A549 (cell line): Measurements from ENCODE around the gene NOXA1. TPM values are rescaled to one million over a fixed set of nuclear protein-coding genes. Genes with fewer than 3 reads are reported as not detected.

Experiments
- ATAC-seq, 2 experiments: fragments of 200-7000 bp in 1 of 2; fragments of >200 bp in 1 of 2; cut with Nextera tagmentation in 1 of 2; cut with Tn5 transposase in 1 of 2; 3 replicates each; pipeline versions ENCODE4 v1.8.0 to v1.9.1; 2018 to 2020; ENCODE audit warnings: mild to moderate bottlenecking in 1 of 2, moderate library complexity in 1 of 2
- CTCF ChIA-PET: fragments of 300-600 bp; sonication (Branson Sonifier 250); formaldehyde crosslinking; extraction: SDS; loops from one replicate; lab custom pipeline; 2021; ENCODE audit warnings: antibody characterized with exemption, inconsistent platforms; lab: Yijun Ruan, JAX
- POLR2A ChIA-PET: fragments of 350-600 bp; formaldehyde crosslinking; extraction: SDS; loops from one replicate; lab custom pipeline; 2021; ENCODE audit warnings: antibody characterized with exemption, inconsistent platforms; lab: Yijun Ruan, JAX
- DNase-seq, 2 experiments: peaks; one replicate each; pipeline versions ENCODE4 v3.0.0 to v3.0.0-alpha.2; 2011 to 2016; ENCODE audit warnings: low read depth in 1 of 2, low spot score in 1 of 2
- FAIRE-seq: peaks from 2 replicates; lab custom pipeline; 2011; peaks lifted over from hg19 to GRCh38; lab: Jason Lieb, UNC
- H3K27ac ChIP-seq, 2 experiments: fragments of >200 bp; sonication (Bioruptor Twin); formaldehyde crosslinking; 3 replicates each; pipeline ENCODE4 v1.5.1; 2016 to 2017
- H3K4me1 ChIP-seq: fragments of >200 bp; sonication (Bioruptor Twin); formaldehyde crosslinking; 3 replicates; pipeline ENCODE4 v1.6.1; 2016
- H3K4me2 ChIP-seq: fragments of >200 bp; sonication (Bioruptor Twin); formaldehyde crosslinking; 3 replicates; pipeline ENCODE4 v1.6.1; 2016
- H3K4me3 ChIP-seq: fragments of >200 bp; sonication (Bioruptor Twin); formaldehyde crosslinking; 3 replicates; pipeline ENCODE4 v1.5.1; 2016
- H3K9me3 ChIP-seq: fragments of >200 bp; sonication (Bioruptor Twin); formaldehyde crosslinking; 3 replicates; pipeline ENCODE4 v1.6.1; 2016
- BCL3 ChIP-seq: fragments of >200 bp; sonication (Bioruptor Twin); formaldehyde crosslinking; IDR thresholded peaks from 3 replicates; pipeline ENCODE4 v1.6.1; 2016
- BHLHE40 ChIP-seq: IDR thresholded peaks from 2 replicates; pipeline ENCODE4 v1.6.1; 2012; ENCODE audit warnings: low read depth, low read length, inconsistent platforms
- CBX8 ChIP-seq: fragments of 200-600 bp; sonication (generic); IDR thresholded peaks from 2 replicates; pipeline ENCODE4 v1.6.1; 2016
- CEBPB ChIP-seq, 2 experiments: fragments of >200 bp in 1 of 2; sonication (Bioruptor Twin) in 1 of 2; formaldehyde crosslinking in 1 of 2; IDR thresholded peaks; 2 replicates each; pipeline ENCODE4 v1.6.1; 2012 to 2016
- CHD2 ChIP-seq: fragments of 150-350 bp; IDR thresholded peaks from 2 replicates; pipeline ENCODE4 v1.6.1; 2014; ENCODE audit warnings: low read length; ENCODE audit not compliant: partially characterized antibody
- CTCF ChIP-seq: fragments of >200 bp; sonication (Bioruptor Twin); formaldehyde crosslinking; IDR thresholded peaks from 3 replicates; pipeline ENCODE4 v1.5.1; 2016
- E2F6 ChIP-seq: IDR thresholded peaks from 2 replicates; pipeline ENCODE4 v1.6.1; 2012; ENCODE audit warnings: low read depth, borderline replicate concordance
- EP300 ChIP-seq, 2 experiments: fragments of >200 bp; sonication (Bioruptor Twin); formaldehyde crosslinking; IDR thresholded peaks; 2 replicates in 1 of 2; 3 replicates in 1 of 2; pipeline ENCODE4 v1.6.1; 2016 to 2017
- ESRRA ChIP-seq: fragments of 150-350 bp; IDR thresholded peaks from 2 replicates; pipeline ENCODE4 v1.6.1; 2014; ENCODE audit warnings: mild to moderate bottlenecking, low read length, borderline replicate concordance
- FOSL2 ChIP-seq, 2 experiments: fragments of 450-650 bp in 1 of 2; fragments of >200 bp in 1 of 2; sonication (Bioruptor Twin) in 1 of 2; formaldehyde crosslinking; IDR thresholded peaks; 2 replicates each; pipeline versions ENCODE4 v1.5.0 to v1.6.1; 2016 to 2020; ENCODE audit warnings: mild to moderate bottlenecking in 1 of 2, moderate library complexity in 1 of 2
- GATA3 ChIP-seq: IDR thresholded peaks from 2 replicates; pipeline ENCODE4 v1.6.1; 2012; ENCODE audit warnings: borderline replicate concordance
- HOXB13 ChIP-seq: fragments of 250-450 bp; sonication (Bioruptor Pico); IDR thresholded peaks from 2 replicates; pipeline ENCODE4 v1.5.0; 2020; ENCODE audit warnings: low read depth, mild to moderate bottlenecking, moderate library complexity
- JUN ChIP-seq, 2 experiments: fragments of >200 bp; sonication (Bioruptor Twin); formaldehyde crosslinking; IDR thresholded peaks; 2 replicates in 1 of 2; 3 replicates in 1 of 2; pipeline ENCODE4 v1.6.1; 2016 to 2017
- JUNB ChIP-seq: fragments of >200 bp; sonication (Bioruptor Twin); formaldehyde crosslinking; IDR thresholded peaks from 2 replicates; pipeline ENCODE4 v1.6.1; 2016
- MAX ChIP-seq: IDR thresholded peaks from 2 replicates; pipeline ENCODE4 v1.6.1; 2012
- MYC ChIP-seq: IDR thresholded peaks from 2 replicates; pipeline ENCODE4 v1.6.1; 2012; ENCODE audit warnings: mild to moderate bottlenecking, inconsistent platforms, low read length, improper control_type of control experiment, borderline replicate concordance
- NFE2L2 ChIP-seq: fragments of 150-350 bp; conservative IDR thresholded peaks from 2 replicates; pipeline ENCODE4 v1.6.1; 2014; ENCODE audit warnings: low read length
- NR3C1 ChIP-seq: fragments of >200 bp; sonication (Bioruptor Twin); formaldehyde crosslinking; IDR thresholded peaks from 3 replicates; pipeline ENCODE4 v1.6.1; 2017
- POLR2AphosphoS2 ChIP-seq: conservative IDR thresholded peaks from 2 replicates; pipeline ENCODE4 v1.6.1; 2012; ENCODE audit warnings: low read length, improper control_type of control experiment, inconsistent platforms
- RAD21 ChIP-seq, 2 experiments: fragments of >200 bp in 1 of 2; sonication (Bioruptor Twin) in 1 of 2; formaldehyde crosslinking in 1 of 2; IDR thresholded peaks in 1 of 2; conservative IDR thresholded peaks in 1 of 2; 2 replicates in 1 of 2; 3 replicates in 1 of 2; pipeline ENCODE4 v1.6.1; 2012 to 2018; ENCODE audit warnings: inconsistent platforms in 1 of 2
- RFX5 ChIP-seq: fragments of 450-650 bp; IDR thresholded peaks from 2 replicates; pipeline ENCODE4 v1.7.1; 2014; ENCODE audit warnings: antibody characterized with exemption, mild to moderate bottlenecking, moderate library complexity
- RNF2 ChIP-seq: fragments of 200-600 bp; sonication (generic); IDR thresholded peaks from 2 replicates; pipeline ENCODE4 v1.6.1; 2016; ENCODE audit warnings: low read depth, mild to moderate bottlenecking, antibody characterized with exemption, moderate library complexity, borderline replicate concordance
- SMC3 ChIP-seq: fragments of >200 bp; sonication (Bioruptor Twin); formaldehyde crosslinking; IDR thresholded peaks from 3 replicates; pipeline ENCODE4 v1.6.1; 2018; ENCODE audit warnings: inconsistent platforms
- SREBF2 ChIP-seq: fragments of 450-650 bp; IDR thresholded peaks from 2 replicates; pipeline ENCODE4 v1.6.1; 2014; ENCODE audit warnings: mild to moderate bottlenecking, moderate library complexity
- WGBS: methylation state at CpG from one replicate; pipeline ENCODE4 v1.1.6; 2017; ENCODE audit errors: missing lambda C conversion rate; 5-methylcytosine and 5-hydroxymethylcytosine counted together
- polyA plus RNA-seq, 4 experiments: library from polyadenylated mRNA; depleted of rRNA in 3 of 4; stranded (reverse); fragments of >200 nt; fragmentation: RNase III in 1 of 4; extraction: RNeasy Plus Mini Kit Qiagen cat#74134 plus additional on column Dnase treatment in 1 of 4; gene quantifications; 2 replicates in 3 of 4; 3 replicates in 1 of 4; pipeline ENCODE4 v1.2.3, GENCODE V29; 2011 to 2017
- TF ChIP-seq, protein P1 (sequence below): fragments of 150-350 bp; IDR thresholded peaks from 2 replicates; pipeline ENCODE4 v1.6.1; 2014; ENCODE audit warnings: low read depth, mild to moderate bottlenecking, low read length
- TF ChIP-seq, protein P2 (sequence below): IDR thresholded peaks from 2 replicates; pipeline ENCODE4 v1.6.1; 2012

The NOXA1 gene
- polyA plus RNA-seq, 2 of the 4 experiments (the other 2 are of a cell fraction) = 0.44 to 1.5 TPM

DNA sequence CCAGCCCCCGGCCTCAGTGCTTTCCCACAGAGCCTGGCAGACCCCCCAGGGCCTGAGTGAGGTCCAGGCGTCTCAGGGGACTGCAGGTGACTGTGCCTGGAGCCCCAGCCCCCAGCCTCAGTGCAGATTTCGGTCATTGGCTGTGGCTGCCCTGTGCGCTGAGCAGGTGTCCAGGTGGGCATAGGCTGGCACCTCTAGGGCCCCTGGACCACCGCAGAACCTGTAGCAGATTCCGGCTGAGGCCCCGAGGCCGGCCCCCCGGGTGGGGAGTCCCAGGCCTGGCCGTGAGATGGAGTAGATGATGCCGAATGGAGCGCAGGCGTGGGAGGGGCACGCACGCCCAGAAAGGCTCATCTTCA, 12.3 kb upstream of the NOXA1 start:
- H3K4me2 ChIP-seq = peak overlapping the region; percentile 87
- FAIRE-seq (no peak), DNase-seq (no peak), ATAC-seq (no peak)
- ChIA-PET CTCF (interaction anchor here (0.5 to 6.8 kb wide), 4 partner anchors 12 to 108 kb away, joined by 3 to 51 read pairs (median 26); partner anchors contain the start of genes EXD3, NOXA1 and NRARP), POLR2A (interaction anchor here (2.6 kb wide), 1 partner anchor 12 kb away, joined by 13 read pairs; the partner anchor contains the start of genes EXD3 and NOXA1)
- peaks cover 36% of the 10 kb centered on the region for H3K4me1 ChIP-seq
- 93% methylated on average over 5 of the region's 15 CpGs for WGBS
- H3K4me3 ChIP-seq = peak overlapping the region; percentile 32; the same call in 2 of the 3 replicates
- H3K9me3 ChIP-seq = no peaks in the 10 kb centered on the region
- H3K27ac ChIP-seq = peak overlapping the region; percentile 86 to 98
- no peak for TF ChIP-seq CEBPB (IDR thresholded peaks at IDR 0.05)
- no peak for TF ChIP-seq SREBF2
- no peak for TF ChIP-seq BHLHE40
- no peak for TF ChIP-seq CBX8
- TF ChIP-seq BCL3 = no peak
- no peak for TF ChIP-seq JUN (IDR thresholded peaks at IDR 0.05)
- no peak for TF ChIP-seq JUNB
- no peak for TF ChIP-seq E2F6
- no peak for TF ChIP-seq RFX5

GRCh38 chr9:137411260-137411644, 11.9 kb upstream of the NOXA1 start:
- TF ChIP-seq, protein P1, sequence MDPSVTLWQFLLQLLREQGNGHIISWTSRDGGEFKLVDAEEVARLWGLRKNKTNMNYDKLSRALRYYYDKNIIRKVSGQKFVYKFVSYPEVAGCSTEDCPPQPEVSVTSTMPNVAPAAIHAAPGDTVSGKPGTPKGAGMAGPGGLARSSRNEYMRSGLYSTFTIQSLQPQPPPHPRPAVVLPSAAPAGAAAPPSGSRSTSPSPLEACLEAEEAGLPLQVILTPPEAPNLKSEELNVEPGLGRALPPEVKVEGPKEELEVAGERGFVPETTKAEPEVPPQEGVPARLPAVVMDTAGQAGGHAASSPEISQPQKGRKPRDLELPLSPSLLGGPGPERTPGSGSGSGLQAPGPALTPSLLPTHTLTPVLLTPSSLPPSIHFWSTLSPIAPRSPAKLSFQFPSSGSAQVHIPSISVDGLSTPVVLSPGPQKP = no peak
- no peak for TF ChIP-seq JUNB
- no peak for TF ChIP-seq SMC3
- TF ChIP-seq, all 56 proteins: peak for 0
- FAIRE-seq = no peak
- CTCF ChIA-PET = interaction anchor here (1.0 to 6.8 kb wide), 3 partner anchors 12 to 108 kb away, joined by 3 to 51 read pairs (median 48); partner anchors contain the start of genes EXD3, NOXA1 and NRARP
- Histone ChIP-seq H3K4me2 (peak overlapping the region; percentile 87), H3K4me3 (peak overlapping the region; percentile 32), H3K27ac (peak overlapping the region; percentile 86 to 98), H3K4me1 (peaks cover 36% of the 10 kb centered on the region), H3K9me3 (no peaks in the 10 kb centered on the region)
- no peak for DNase-seq
- POLR2A ChIA-PET = interaction anchor here (2.6 kb wide), 1 partner anchor 12 kb away, joined by 13 read pairs; the partner anchor contains the start of genes EXD3 and NOXA1
- WGBS = 17% methylated on average over 11 of the region's 17 CpGs
- ATAC-seq = peak; percentile 9 to 14; a peak in 4 of 6 replicates

- FAIRE-seq (no peak), ATAC-seq (peak; percentile 73 to 75), DNase-seq (peak; percentile 86 to 87)
- Histone ChIP-seq H3K4me1 (peaks cover 31% of the 10 kb centered on the region), H3K9me3 (no peaks in the 10 kb centered on the region), H3K4me2 (peak overlapping the region; percentile 87), H3K4me3 (peak overlapping the region; percentile 32), H3K27ac (peak overlapping the region; percentile 86 to 98)
- 8% methylated on average over 13 of the region's 30 CpGs for WGBS
- ChIA-PET POLR2A (interaction anchor here (1.0 to 2.6 kb wide), 3 partner anchors 11 to 179 kb away, joined by 4 to 13 read pairs (median 7); partner anchors contain the start of genes EXD3, NOXA1 and NRARP), CTCF (interaction anchor here (0.9 to 6.8 kb wide), 7 partner anchors 11 to 173 kb away, joined by 3 to 48 read pairs (median 6); partner anchors contain the start of genes EXD3, NOXA1 and NRARP)
- TF ChIP-seq CTCF (no peak), JUN (IDR thresholded peaks at IDR 0.05) (peak in 1 of 2 experiments; percentile 74; a peak in 3 of 5 replicates), MAX (peak; percentile 70), EP300 (IDR thresholded peaks at IDR 0.05) (peak in 1 of 2 experiments; percentile 24; a peak in 1 of 5 replicates), MYC (no peak), NFE2L2 (no peak), CEBPB (IDR thresholded peaks at IDR 0.05) (no peak), BHLHE40 (peak; percentile 79), FOSL2 (IDR thresholded peaks at IDR 0.05) (peak; percentile 46; the same call in 1 of the 2 replicates), FOSL2 (CRISPR knock-in tag; IDR thresholded peaks at IDR 0.05) (peak; percentile 76), RAD21 (conservative IDR thresholded peaks at IDR 0.05 in 1 of 2, IDR thresholded peaks at IDR 0.05 in 1 of 2) (no peak), HOXB13 (CRISPR knock-in tag) (no peak), GATA3 (0 out of 2 replicates have a peak, but pooled peaks have one; percentile 30), NR3C1 (no peak), POLR2AphosphoS2 (no peak), ESRRA (no peak), RNF2 (no peak), CHD2 (no peak)
- TF ChIP-seq, protein P2, sequence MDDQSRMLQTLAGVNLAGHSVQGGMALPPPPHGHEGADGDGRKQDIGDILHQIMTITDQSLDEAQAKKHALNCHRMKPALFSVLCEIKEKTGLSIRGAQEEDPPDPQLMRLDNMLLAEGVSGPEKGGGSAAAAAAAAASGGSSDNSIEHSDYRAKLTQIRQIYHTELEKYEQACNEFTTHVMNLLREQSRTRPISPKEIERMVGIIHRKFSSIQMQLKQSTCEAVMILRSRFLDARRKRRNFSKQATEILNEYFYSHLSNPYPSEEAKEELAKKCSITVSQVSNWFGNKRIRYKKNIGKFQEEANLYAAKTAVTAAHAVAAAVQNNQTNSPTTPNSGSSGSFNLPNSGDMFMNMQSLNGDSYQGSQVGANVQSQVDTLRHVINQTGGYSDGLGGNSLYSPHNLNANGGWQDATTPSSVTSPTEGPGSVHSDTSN = no peak
These were observed 11.4 kb upstream of the NOXA1 start for GRCh38 chr9:137411645-137412380.
